HUDEP-2 (cell line): Measurements from ENCODE around the gene ZSWIM1.
"Not testable (repeated sequence)": the region's sequence is repeated elsewhere in the genome, so short reads cannot be mapped to it uniquely, and the experiment has no call there.

ENCODE experiments used
- DNase-seq, 76 experiments: peaks; one replicate each; lab custom pipeline; 2025; ENCODE audit not compliant: unreplicated experiment in 76 of 76; lab: John Stamatoyannopoulos, UW

ZSWIM1 gene

DNA sequence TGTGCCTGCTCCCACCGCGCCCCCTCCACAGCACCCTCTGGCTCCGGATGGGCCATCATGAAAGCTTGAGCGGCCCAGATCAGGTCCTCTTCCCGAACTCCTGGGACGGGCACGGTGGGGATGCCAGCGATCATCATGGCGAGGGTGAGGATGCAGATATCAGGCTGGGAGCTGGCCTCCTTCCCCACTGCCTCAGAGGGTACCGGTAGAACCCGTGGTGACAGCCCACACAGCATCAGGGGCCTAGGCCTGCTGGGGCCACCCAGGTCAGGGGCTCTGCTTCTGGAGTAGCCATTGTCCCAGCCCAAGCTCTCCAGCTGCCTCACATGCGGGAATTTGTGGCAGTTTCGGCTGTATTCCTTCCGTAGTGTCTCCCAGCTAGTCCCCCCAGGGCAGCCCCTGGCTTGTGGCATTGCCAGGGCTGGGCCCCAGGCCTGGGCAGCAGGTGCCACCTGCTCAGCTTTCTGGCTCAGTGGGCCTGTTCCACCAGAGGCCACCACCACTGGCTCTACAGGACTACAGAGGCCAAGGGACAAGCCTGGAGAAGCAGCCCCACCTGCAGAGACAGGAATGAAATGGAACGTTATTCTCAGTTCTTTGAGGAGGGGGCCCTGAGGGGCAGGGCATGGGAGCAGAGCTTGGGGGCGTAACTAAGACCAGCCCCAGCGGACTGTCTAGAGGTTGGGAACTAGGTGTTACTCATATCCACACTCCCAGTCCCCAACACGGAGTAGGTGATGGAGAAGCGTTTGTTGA lies 5.7 kb downstream of the ZSWIM1 start:
- no peak for DNase-seq

- DNase-seq = no peak
Measured at GRCh38 chr20:45887346-45887715, 6.3 kb downstream of the ZSWIM1 start, which contains the start of gene SPATA25. Gene SPATA25 (minus strand): TSS chr20:45887622. CDS start chr20:45887590, 32 bp downstream.

DNA sequence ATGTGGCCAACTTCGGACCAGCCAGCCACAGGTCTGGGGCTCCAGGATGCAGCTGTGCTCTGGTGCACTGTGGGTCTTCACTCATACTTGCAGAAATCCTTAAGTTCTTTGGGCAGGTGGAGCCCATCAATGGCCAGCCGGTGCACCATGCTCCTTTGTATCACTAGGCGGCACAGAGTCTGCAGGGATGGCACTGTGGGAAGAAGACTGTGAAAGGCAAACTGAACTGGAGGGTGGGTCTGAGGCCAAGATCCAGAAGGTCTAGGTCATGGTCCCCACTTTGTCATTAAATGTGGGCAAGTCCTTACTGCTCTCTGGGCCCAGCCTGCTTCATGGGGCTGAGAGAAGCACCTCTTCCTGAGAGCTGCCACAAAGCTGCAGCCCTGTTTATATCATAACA lies 7.7 kb downstream of the ZSWIM1 start:
- no peak for DNase-seq

GRCh38 chr20:45890077-45890984 lies 9.3 kb downstream of the ZSWIM1 start:
- peak in 74 of 76 experiments; percentile 12 to 87 (median 68) for DNase-seq

GRCh38 chr20:45890985-45891983 lies 10.3 kb downstream of the ZSWIM1 start, which contains the start of the genes CTSA and NEURL2:
Gene CTSA (plus strand): TSS chr20:45891335. CDS start chr20:45891569, 234 bp downstream.
Gene NEURL2 (minus strand): TSS chr20:45891208. CDS start chr20:45890991, 217 bp downstream.
- DNase-seq = peak in 74 of 76 experiments; percentile 35 to 94 (median 77)

- DNase-seq = peak in 12 of 76 experiments; percentile 4 to 28 (median 14)
Measured at GRCh38 chr20:45892049-45892825, 11.2 kb downstream of the ZSWIM1 start.

- DNase-seq = no peak
Measured at GRCh38 chr20:45892828-45893500, 11.9 kb downstream of the ZSWIM1 start.

GRCh38 chr20:45893831-45894230 lies 12.8 kb downstream of the ZSWIM1 start:
- DNase-seq = no peak

DNA sequence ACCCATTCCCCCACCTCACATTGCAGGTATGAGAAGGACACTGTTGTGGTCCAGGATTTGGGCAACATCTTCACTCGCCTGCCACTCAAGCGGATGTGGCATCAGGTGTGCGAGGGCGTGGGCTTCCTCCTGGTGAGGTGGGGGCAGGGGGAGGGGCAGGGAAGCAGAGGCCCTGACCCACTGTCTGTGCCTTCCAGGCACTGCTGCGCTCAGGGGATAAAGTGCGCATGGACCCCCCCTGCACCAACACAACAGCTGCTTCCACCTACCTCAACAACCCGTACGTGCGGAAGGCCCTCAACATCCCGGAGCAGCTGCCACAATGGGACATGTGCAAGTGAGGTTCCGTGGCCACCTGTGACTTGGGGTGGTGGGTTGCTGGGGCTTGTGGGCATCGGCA lies 13.8 kb downstream of the ZSWIM1 start:
- DNase-seq = no peak

DNA sequence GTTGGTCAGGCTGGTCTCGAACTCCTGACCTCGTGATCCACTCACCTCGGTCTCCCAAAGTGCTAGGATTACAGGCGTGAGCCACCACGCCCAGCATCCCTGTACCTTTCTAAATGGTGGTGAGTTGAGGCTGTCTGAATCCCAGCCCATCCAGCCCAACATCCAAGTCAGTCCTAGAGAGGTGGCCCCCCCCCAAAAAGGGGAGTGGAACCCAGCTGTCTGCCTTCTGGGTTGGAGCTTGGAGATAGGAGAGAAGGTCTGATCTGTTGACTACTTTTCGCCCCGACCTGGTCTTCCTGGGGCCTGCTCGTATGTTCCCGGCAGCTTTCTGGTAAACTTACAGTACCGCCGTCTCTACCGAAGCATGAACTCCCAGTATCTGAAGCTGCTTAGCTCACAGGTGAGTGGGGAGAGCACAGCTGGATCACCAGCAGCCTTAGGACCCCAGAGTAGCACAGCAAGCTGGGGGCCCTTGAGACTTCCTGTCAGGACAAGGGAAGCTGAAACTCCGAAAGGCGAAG lies 15.7 kb downstream of the ZSWIM1 start:
- no peak for DNase-seq

- DNase-seq = no peak
Measured at GRCh38 chr20:45897289-45897688, 16.3 kb downstream of the ZSWIM1 start.

- no peak for DNase-seq
Measured at GRCh38 chr20:45897692-45898091, 16.7 kb downstream of the ZSWIM1 start.

DNA sequence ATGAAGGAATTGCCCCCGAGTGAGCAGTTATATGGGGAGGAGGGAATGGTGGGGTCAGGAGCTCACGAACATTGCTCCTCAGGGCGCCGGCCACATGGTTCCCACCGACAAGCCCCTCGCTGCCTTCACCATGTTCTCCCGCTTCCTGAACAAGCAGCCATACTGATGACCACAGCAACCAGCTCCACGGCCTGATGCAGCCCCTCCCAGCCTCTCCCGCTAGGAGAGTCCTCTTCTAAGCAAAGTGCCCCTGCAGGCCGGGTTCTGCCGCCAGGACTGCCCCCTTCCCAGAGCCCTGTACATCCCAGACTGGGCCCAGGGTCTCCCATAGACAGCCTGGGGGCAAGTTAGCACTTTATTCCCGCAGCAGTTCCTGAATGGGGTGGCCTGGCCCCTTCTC lies 17.3 kb downstream of the ZSWIM1 start:
- no peak for DNase-seq

DNA sequence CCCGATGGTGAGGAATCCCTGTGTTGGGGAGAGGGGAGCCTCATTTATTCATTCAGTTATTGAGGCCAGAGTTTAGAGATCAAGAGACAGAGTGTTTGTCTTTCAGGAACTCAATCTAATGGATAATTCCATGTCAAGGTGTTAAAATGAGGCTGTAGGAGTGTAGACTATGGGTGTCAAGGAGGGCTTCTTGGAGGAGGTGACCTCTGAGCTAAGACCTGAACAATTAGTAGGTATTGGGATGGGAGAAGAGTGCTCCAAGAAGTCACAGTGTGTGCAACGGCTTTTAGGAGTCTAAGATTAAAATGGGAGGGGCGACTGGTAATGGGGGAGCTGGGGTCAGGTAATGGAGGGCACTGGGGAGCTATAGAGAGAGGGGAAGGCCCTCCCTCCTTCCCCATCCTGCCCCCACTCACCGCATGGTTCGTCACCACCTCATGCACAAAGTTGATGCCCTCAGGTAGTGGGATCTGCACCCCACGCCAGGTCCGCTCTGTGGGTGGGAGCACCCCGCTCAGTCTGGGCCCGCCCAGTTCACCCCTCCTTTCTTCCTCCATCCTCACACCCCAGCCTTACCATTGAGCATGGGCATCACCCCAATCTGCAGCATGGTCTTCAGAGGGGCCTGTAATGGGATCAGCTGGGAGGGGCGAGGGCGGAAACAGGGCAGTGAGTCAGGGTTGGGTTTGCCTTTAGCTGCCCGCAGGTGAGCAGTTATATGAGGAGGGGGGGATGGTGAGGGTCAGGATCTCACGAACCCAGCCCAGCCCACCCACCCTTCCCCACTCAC lies 18.2 kb downstream of the ZSWIM1 start:
- DNase-seq = no peak

DNA sequence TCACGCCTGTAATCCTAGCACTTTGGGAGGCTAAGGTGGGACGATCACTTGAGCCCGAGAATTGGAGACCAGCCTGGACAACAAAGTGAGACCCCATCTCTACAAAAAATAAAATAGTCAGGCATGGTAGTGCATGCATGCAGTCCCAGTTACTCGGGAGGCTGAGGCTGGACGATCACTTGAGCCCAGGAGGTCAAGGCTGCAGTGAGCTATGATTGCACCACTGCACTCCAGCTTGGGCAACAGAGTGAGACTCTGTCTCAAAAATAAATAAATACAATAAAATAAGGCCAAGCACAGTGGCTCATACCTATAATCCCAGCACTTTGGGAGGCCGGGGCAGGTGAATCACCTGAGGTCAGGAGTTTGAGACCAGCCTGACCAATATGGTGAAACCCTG lies 20.3 kb downstream of the ZSWIM1 start:
- not testable (repeated sequence) for DNase-seq

- DNase-seq = no peak
Measured at GRCh38 chr20:45902199-45902701, 21.2 kb downstream of the ZSWIM1 start.

DNA sequence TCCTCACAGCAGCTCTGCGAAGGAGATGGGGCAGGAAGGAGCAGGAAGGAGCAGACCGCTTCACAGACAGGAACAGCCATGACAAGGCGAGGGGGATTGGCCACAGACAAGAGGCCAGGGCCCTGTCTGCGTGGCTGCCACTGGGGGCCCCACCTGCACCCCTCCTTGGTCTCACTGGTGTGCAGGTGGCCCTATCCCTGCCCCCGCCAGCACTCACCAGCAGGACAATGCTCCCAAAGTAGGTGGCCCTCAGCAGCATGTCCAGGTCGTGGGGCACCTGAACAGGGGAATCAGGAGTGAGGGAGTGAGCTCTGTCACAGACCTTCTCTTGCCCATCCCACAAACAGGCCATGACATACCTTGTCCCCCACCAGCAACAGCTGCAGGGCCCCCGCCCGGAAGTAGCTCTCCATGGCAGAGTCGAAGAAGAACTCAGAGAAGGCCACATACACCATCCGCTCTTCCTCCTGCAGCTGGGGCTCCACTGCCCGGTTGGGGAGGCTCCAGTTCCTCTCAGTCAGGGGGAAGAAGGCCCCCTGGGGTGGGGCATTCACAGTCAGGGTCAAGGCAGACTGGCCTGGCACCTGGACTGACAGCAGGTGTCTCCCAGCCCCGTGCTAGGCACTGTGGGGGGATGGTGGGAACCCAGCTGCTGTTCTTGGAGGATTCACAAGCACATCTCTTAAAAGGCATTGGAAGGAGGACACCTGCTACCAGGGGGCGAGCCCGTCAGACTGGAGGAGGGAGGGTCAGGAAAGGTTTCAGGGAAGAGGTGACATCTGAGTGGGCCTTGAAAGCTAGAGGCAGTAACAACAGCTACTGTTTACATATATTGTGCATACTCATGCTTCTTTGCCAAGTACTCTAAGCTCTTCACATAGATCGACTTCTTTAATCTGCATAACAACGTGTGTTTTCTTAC lies 23.8 kb downstream of the ZSWIM1 start:
- DNase-seq = no peak
